NCI-H1436 treated with DMSO at 0.1 percent for 48 hours (cell line): ENCODE data around the gene PPP1R2.

Experiments used
- DNase-seq: peaks from one replicate; lab custom pipeline; 2025; lab: John Stamatoyannopoulos, UW

The PPP1R2 gene

DNA sequence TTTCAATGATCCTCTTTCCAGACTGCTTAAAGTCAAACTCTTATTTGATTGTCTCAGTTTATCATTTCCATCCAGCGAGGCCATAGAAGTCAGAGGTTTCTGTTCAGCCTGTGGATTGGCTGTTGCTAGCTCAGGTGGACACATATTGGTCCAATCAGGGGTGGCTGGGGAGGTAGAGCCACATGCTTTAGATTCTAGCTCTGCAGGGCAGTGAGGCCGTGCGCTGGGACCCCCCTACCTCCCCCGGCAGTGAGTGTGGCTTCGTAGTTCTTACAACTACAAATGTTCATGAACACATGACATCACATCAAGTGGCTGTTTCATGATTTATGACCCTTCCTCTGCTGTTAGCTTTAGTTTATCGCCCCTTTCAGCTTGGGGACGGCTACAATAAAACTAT is 22.6 kb upstream of the PPP1R2 start:
- DNase-seq = no peak

DNA sequence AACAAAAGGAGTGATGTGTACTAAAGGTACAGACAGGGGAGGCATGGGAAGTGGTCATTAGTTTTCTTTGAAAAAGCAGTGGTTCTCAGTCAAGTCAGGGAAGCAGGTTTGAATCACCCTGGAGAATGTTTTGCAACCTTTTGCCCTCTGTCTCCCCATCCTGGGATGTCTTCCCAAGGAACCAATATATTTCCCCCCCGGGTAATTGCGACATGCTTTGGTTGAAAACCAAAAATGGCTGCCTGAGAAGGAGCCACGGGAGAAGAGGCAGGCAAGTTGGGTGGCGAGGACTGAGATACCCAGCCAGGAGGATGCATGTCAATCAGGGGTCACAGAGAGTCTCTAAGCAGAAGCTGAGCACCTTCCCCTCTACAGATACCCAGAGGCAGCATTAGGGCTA is 20.2 kb upstream of the PPP1R2 start:
- no peak for DNase-seq

DNA sequence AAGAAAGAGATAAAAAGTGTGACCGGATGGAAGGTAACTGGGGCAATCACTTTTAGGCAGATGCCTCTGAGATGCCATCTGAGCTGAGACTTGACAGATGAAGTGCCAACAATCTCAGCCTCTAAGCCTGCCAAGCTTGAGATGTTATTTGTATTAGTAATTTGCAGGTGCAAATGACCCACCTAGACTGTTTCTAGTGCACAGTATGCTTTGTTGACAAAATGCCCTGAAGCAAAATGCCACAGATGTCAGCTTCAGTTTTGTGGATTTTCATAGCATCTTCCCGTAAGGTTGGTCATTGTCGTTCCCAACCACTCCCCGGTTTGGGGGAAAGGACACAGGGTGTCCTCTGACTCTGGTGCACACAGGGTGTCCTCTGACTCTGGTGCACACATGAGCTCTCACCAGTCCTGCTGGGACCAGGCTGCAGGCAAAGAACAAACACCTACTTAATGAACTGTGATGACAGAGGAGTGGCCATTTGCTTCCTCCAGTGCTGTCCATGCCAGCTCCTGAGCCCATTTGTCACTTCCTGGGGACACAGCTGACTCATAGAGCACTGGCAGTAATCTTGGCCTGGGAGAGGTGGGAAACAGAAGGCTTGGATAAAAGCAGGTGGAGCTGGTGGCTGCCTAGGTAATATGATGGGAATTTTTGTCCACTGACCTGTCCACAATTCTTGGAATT is 16.7 kb upstream of the PPP1R2 start:
- DNase-seq = no peak

DNA sequence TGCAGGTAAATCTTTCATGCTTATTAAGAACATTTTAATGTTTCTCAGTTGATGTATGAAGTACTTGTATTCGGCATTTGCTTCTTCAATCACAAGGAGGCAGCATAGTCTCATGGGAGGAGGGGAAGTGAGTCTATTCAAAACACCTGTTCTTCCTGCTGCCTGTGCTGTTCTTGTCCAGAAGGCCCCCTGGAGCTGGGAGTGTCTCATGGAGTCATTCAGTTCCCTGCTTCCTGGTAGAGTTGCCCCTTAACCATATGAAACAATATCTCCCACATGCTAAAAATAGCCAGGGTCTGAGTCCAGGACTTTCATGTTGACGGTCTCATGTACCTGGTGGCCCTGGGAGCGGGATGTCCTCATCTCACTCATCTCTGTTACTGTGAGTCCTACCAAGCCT is 15.5 kb upstream of the PPP1R2 start:
- peak; percentile 55 for DNase-seq

DNA sequence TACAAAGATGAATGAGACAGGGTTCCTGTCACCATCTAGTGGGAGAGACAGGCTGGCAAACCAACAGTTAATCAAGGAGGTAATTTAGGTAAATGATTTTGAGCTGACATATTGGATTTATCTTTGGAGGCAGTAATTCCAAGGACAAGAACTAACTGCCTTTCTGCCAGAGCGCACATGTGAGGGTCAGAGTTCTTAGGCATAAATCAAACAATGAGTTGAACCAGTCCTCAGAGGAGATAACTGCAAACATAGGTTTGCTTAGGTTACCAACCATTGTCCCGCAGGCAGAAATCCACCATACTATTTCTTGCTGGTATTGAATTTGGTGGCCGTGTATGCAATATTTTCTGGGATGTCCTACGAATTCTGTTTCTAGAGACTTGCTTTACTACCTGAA is 14.2 kb upstream of the PPP1R2 start:
- no peak for DNase-seq

DNA sequence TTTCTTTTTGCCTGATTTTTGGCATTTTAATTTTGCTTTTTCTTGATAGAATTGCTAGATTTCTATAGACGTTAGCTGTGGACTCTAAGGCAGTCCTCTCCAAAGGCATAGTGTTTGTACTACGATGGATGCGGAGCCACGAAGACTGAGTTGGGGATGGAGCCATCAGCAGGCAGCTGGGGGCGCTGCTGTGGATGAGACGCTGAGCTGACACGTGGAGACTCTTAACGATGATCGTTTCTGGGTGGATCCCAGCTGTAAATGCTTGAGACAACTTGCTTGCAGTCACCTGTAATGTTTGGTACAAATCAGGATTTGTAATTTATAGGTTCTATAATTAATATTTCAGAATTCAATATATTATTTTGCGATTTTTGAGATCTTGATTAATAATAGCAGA is 13.3 kb upstream of the PPP1R2 start:
- DNase-seq = no peak

DNA sequence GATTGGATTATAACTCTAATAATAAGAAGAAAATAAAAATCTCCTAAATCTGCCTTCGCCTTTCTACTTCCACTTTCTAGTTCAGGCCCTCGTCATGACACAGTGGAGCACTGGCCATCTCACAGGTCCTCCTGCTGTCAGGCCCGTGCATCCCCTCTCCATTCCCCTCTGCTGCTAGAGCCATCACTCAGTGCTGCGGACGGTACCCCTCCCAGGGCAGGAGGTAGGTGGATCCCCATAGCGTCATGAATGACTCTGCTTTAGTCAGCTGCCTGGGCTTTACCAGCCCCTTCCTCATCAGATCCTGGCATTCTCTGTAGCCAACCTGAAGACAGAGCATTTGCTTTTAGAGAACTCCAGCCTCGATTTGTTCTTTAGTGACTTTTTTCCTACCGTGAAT is 12.0 kb upstream of the PPP1R2 start:
- no peak for DNase-seq

DNA sequence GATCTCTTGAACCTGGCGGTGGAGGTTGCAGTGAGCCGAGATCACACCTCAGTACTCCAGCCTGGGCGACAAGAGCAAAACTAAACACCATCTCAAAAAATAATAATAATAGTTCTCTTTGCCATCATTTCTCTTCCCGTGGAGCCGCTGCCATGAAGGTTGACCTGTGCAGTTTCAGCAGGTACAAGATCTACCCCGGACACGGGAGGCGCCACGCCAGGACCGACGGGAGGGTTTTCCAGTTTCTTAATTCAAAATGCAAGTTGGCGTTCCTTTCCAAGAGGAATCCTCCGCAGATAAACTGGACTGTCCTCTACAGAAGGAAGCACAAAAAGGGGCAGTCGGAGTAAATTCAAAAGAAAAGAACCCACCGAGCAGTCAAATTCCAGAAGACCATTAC is 11.3 kb upstream of the PPP1R2 start:
- DNase-seq = no peak

DNA sequence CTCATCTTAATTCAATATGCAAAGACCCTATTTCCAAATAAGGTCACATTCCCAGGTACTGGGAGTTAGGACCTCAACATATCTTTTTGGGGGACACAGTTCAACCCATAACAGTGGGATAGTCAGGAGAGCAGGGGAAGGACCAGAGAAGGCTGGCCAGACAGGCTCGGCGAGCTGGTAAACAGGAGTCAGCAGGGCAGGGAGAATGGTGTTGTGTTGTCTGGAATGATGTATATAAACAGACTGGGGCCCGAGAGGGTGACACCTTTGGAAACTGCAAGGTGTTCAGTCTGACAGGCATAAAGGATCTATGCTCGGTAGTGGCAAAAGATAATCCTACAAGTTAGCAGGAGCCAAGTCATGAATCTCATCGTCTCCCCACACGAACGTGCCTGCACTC is 10.1 kb upstream of the PPP1R2 start:
- DNase-seq = no peak

DNA sequence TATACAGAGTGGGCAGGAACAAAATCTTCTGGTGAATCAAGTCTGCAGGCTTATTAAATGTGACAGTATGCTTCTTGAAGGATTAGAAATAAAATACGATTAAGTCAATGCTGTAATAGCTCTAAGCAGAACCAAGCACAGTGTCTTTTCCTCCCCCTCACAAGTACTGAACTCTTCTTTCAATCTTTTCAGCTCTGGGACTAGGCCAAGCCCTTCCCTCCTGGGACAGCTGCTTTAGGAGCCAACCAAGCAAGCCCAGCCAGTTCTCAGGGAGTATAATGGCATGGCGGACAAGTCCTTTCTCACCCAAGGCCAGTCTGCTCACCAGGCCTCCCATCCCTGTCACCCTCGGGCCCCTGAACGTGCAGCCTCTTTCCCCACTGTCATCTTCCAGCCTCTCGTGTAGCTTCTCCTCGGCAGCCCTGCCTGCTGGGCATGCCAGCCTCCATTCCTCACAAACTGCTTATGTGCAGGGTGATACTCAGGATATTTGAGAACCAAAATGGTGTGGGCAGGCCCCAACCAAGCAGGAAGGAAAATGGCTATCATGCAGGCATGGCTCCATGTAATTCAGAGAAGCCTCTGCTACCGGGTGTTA is 8.4 kb upstream of the PPP1R2 start:
- DNase-seq = no peak

DNA sequence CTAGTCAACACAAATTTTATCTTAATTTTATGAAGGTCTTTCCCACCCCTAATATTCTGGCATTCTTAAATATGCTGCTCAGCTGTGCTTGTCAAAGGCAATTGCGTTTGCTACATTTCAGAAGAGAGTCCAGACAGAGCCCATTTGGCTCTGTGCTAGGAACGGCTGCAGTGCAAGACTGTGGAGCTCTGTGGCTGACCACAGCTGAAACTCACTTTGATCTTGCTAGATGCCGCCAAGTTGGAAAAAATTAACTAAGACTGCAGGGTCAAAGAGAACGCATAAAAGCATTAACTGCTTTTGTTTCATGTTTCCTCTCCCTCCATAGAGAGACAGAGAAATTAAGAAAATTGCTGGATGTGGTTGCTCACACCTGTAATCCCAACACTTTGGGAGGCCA is 7.6 kb upstream of the PPP1R2 start:
- DNase-seq = no peak

DNA sequence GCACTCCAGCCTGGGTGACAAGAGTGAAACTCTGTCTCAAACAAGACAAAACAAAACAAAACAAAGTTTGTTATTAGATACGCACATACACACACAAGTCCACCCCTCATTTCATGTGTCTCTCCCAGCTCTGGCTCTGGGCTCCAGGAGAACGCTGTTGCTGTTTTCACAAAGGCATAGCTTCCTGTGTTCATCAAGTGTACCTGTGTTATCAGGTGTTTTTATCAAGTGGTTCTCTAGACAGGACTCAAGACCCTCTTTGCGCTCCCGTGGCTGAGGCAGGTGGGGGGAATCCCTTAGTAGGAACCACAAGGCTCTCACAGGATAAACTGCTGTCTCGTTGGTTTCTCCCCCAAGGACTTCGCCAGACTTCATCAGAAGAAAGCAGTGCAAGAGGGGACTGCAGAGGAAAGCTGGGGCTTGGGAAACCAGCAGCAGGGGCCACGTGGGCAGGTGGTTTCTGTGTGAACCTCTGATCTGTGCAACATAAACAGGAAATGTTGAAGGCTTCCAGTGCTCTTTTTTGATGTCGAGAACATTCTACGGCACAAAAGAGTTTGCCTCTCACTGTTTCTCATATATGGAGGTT is 6.9 kb upstream of the PPP1R2 start:
- DNase-seq = no peak

DNA sequence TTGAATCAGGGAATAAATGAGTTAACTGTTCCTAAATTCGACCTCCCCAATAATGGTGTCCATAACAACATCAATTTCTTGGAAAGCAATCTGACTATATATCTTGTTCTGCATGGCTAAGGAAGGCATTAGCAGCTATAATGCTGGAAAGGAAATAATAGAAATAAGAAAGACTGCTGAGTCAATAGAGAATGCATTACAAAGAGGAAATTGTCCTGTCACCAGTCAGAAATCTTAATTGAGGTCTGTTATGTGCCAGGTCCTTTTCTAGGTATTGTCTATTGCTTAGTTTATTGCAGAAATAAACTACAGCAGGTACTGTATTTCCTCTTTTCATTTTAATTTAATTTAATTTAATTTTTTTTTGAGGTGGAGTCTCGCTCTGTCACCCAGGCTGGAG is 5.9 kb upstream of the PPP1R2 start:
- peak; percentile 21 for DNase-seq

DNA sequence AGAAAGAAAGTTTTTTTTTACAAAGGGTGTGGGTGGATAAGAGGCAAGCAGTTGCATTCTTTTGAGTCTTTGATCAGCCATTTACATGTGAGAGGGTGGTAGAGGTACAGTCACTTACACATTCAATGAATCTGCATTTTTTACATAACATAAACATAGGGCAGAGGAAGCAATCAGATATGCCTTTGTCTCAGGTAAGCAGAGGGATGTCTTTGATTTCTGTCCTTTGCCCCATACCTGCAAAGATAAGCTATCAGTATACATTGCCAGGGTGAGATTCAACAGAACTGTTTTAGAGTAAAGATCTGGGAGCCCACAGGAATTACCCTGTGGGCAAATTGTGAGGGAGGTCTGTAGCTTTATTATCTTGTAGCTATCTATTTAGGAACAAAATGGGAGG is 5.4 kb upstream of the PPP1R2 start:
- no peak for DNase-seq

DNA sequence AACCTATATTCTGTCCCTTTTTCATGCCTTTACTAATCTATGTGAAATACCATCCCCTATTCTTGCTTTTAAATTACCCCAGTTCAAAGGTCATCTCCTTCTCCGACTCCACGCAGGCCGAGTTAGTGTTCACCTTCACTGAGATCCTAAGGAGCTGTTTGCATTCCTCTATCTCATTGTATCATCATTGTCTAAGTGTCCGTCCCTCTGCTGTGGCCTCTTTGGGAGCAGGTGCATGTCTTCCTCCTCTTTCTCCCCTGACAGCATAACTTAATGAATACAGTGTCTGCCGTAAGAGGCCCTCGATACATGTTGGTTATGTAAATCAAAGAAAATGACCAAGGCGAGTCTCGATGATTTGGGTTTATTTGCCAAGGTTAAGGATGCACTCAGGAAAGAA is 4.9 kb upstream of the PPP1R2 start:
- DNase-seq = no peak

DNA sequence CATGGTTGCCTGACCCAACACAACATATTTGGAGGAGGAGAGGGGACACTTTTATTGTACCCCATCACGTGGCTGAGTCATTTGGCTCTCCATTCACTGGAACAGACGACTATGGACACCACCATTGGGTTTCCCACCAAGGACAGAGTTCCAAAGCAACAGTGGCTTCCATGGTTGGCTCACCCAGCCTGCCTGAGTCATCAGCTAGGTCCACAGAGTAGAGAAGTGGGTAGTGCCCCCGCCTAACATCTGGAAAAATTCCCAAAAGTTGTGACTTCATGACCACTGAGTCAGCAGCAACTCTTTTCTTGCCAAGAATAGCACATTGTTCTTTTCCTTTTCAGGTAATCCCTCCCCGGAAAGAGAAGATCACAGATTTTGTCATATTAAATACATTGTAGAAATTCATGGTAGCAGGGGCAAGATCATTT is 3.0 kb upstream of the PPP1R2 start:
- no peak for DNase-seq

DNA sequence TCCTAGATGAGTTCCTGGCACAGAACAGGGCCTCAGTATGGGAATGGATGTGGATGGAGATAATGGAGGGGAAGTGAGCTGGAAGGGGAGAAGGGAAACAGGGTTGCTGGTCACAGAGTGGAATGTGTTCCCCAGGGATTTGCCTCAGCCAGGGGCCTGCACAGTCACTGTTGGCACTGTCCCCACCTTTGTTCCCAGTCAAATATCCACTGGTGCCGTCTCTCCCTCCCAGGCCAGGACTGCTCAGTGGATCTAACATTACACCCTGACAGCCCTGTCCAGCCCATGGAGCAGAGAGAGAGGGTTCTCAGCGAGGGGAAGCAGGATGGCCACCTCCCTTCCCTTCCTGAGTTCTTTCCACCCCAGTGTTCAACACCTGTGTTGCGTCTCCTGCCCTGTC is 1.5 kb upstream of the PPP1R2 start:
- DNase-seq = no peak

DNA sequence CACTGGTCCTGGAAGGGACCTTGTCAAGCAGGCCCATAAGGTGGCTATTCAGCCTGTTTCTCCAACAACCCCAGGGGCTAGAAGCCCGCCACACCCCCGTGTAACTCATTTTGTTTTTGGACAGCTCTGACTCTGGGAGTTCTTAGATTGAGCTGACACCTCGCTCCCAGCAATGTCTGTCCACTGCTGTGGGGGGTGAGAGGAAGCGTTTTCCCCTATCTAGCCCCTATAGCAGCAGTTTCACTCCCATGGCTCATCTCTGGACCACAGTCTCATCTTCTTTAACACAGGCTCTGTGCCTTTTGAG is 1.1 kb upstream of the PPP1R2 start:
- no peak for DNase-seq

DNA sequence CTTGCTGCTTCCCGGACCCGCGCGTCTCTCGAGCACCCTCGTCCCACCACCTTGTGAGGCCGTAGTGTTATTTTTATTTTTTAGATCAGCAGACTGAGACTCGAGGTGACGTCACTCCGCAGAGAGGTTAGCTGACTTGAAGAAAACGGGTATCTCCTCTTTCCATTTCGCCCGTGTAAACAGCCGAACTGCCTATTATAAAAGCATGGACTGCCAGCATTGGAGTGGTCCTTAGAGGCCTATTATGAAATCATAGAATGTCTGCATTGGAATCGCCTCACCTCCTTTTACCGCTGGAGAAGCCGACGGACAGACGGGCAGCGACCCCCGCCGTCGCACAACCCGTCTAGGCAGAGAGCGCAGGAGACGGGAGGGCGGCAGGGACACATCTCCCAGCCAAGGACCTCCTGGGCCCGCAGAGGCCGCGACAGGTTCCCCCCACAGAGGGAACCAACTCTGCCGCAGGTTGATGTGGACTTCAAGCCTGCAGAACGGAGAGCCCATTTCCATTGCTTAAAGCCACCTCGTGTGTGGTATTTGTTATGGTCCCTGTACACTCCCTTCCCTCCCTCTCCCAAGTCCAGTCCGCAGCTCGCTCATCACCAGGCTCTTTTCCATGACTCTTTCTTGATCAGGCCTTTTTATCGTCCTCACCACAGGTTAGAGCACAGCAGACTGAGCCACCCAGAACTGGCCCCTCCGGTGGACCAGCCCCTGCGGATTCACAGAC is 540 bp upstream of the PPP1R2 start:
- peak; percentile 72 for DNase-seq

DNA sequence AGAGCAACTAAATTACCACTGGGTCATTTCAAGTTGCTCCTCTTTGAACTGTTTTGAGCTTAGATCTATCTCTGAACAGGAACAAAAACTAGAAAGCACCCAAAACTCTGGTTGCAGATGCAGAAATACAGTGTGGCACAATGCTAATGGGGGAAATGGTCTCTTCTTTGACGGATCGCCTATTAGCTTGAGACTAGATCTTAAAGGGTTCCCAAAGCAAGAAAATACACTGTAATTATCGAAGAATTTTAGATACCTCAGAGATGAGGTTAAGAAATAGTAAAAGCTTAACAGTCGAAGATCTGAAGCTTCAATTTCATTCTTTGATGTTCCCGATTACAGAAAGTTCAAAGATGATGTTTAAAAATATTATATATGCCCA is 818 bp downstream of the PPP1R2 start:
- DNase-seq = no peak

DNA sequence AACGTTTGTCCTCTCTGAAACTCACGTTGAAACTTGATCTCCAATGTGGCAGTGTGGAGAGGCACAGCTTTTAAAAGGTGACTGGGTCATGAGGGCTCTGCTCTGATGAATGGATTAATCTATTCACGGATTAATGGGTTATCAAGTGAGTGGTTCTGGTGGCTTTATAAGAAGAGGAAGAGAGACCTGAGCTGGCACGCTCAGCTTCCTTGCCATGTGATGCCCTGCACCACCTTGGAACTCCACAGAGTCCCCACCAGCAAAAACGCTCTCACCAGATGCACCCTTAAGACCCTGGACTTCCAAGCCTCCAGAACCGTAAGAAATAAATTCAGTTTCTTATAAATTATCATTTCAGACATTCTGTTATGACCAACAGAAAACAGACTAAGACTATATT is 2.6 kb downstream of the PPP1R2 start:
- no peak for DNase-seq

DNA sequence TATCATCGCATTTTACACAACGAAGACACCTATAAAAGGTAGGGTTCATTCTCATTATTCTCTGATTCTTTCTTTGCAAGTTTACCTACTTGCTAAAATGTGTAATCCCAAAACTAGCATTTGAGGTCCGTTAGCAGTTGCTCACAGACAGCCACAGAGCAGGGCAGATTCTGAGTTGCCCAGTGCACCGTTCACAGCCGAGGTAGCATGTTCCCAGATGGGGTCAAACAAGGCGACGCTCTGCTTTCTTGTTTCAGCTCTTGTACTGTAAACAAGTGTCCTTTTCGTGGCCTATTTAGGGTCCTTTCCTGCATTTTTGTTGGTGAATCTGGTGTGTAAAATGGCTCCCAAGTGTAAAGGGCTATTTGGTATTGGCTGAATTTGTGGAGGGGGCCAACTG is 3.1 kb downstream of the PPP1R2 start:
- DNase-seq = no peak

DNA sequence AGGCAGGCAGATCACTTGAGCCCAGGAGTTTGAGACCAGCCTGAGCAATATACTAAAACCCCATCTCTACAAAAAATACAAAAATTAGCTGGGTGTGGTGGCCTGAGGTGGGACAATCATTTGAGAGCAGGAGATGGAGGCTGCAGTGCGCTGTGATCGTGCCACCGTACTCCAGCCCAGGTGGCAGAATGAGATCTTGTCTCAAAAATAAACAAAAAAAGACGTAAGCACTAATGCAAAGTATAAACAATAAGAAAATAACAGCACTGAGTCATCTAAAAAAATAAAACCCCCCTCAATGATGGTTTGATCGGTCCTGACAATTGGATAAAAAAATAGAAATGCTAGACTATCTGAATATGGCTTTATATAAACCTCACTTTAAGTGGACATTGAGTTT is 3.6 kb downstream of the PPP1R2 start:
- no peak for DNase-seq

DNA sequence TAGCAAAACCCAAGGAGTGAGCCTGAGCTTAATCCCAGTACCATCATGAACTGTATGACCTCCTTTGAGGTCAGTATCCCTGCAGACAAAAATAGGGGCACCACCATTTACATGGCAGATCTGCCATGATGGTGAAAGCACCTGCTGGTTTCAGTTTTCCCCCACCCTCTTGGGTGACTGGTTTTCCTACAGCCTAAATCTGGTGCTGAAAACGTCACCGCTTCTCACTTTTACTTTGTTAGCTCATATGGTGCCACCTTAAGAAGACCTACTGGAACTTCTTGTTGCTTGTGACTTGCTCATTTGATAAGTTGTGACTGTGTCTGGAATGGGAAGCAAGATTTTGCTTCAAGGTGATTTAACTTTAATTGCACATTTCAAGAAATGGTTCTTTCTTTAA is 5.1 kb downstream of the PPP1R2 start:
- DNase-seq = no peak
